GM12891 (cell line): ENCODE measurements around the gene FAF1.

ENCODE experiments used
- POLR2A ChIP-seq: IDR thresholded peaks from 2 replicates; pipeline ENCODE4 v1.6.1; 2011; ENCODE audit warnings: low read depth, low read length, control low read depth
- POLR2AphosphoS5 ChIP-seq: IDR thresholded peaks from 2 replicates; pipeline ENCODE4 v1.6.1; 2011; ENCODE audit warnings: low read depth, low read length, control low read depth
- SPI1 ChIP-seq: IDR thresholded peaks from 2 replicates; pipeline ENCODE4 v1.6.1; 2011; ENCODE audit warnings: low read depth, low read length, control low read depth
- TAF1 ChIP-seq: IDR thresholded peaks from 2 replicates; pipeline ENCODE4 v1.6.1; 2011; ENCODE audit warnings: low read depth, low read length, control low read depth

- TF ChIP-seq TAF1, result no peak
- TF ChIP-seq SPI1, result no peak
- no peak for TF ChIP-seq POLR2AphosphoS5
- no peak for TF ChIP-seq POLR2A
Measured at GRCh38 chr1:50615036-50615750, 344.9 kb downstream of the FAF1 start.
